Measurements from ENCODE around the gene KHSRP. TPM values are rescaled to one million over a fixed set of nuclear protein-coding genes. Genes with fewer than 3 reads are reported as not detected.

KHSRP gene
- total and polyA plus RNA-seq, 2 of the 4 experiments (the other 2 are of a cell fraction) = 31.9 to 93.7 TPM

DNA sequence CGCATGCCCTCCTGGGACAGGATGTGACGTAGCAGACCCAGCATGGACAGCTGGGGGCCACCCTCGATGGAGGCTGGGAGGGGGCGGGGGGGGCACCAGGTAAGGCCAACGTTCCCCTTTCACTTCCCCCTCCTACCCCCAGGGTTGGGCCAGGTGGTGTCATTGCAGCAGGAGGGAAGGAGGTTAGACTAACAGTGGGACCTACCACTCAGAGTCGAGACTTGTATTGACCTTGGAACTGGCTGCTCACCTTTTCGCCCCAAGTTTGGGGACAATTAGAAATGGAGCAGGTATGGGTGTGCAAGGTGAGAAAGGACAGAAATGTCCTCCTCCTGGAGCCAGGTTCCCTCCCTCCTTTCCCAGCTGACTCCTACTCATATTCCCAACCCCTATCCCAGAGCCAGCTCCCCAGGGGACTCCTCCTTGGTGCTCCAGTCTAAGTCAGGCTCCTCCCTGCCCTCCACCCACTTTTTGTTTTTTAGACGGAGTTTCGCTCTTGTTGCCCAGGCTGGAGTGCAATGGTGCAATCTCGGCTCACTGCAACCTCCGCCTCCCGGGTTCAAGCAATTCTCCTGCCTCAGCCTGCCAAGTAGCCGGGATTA, 17.6 kb upstream of the KHSRP start:
- H2BK15ac ChIP-seq (ENCODE audit: low read depth, low read length) = no peak overlapping the region
- no peak overlapping the region for H3K23ac ChIP-seq (ENCODE audit: low read depth, low read length)
- H2AK9ac ChIP-seq (replicated peaks; ENCODE audit: low read depth, low read length, poor library complexity) = no peak overlapping the region
- H3K27ac ChIP-seq (ENCODE audit: insufficient read depth, low read length) = no peak overlapping the region
- H3K56ac ChIP-seq (ENCODE audit: extremely low read depth, insufficient read depth, low read length) = no peak overlapping the region
- no peaks in the 10 kb centered on the region for H3K27me3 ChIP-seq (ENCODE audit: control insufficient read depth, insufficient read depth, low read length)
- ChIA-PET POLR2A (ENCODE audit: unreplicated experiment) (no interaction called here), CTCF (no interaction called here)
- no peaks in the 10 kb centered on the region; the same call in 1 of the 2 replicates for H3K9me3 ChIP-seq (ENCODE audit: control insufficient read depth, insufficient read depth, low read length)
- H3K4me3 ChIP-seq (ENCODE audit: insufficient read depth, low read depth, low read length) = no peak overlapping the region
- no peak overlapping the region for H4K8ac ChIP-seq (ENCODE audit: low read depth in 2 of 2, low read length in 2 of 2)
- DNase-seq (no peak), ATAC-seq (ENCODE audit: low read depth) (no peak)
- H2BK120ac ChIP-seq (ENCODE audit: low read depth, low read length) = no peak overlapping the region
- H4K20me1 ChIP-seq (ENCODE audit: insufficient read depth, low read length) = no peaks in the 10 kb centered on the region
- H3K4me1 ChIP-seq (ENCODE audit: control insufficient read depth, insufficient read depth, low read length) = no peaks in the 10 kb centered on the region
- no peak overlapping the region for H4K91ac ChIP-seq (ENCODE audit: insufficient read depth, low read depth, low read length)
- H3K18ac ChIP-seq (ENCODE audit: low read depth, low read length) = no peak overlapping the region
- intact Hi-C loops (cut with micrococcal nuclease) (no loop called here), dilution Hi-C loops (cut with HindIII; ENCODE audit: low sequenced_read_pairs, unreplicated experiment) (no loop called here), in situ Hi-C loops (cut with MboI; ENCODE audit: low sequenced_read_pairs) (no loop called here)
- no peaks in the 10 kb centered on the region for H3K36me3 ChIP-seq (ENCODE audit: control insufficient read depth, insufficient read depth, low read length)
- no peak overlapping the region for H3K4ac ChIP-seq (ENCODE audit: low read depth, low read length)
- H3K14ac ChIP-seq (replicated peaks; ENCODE audit: low read depth, low read length) = no peak overlapping the region
- TF ChIP-seq MXI1 (IDR thresholded peaks at IDR 0.05; ENCODE audit: borderline replicate concordance, low read depth, low read length) = no peak
- no peak for TF ChIP-seq MAZ (IDR thresholded peaks at IDR 0.05; ENCODE audit: borderline replicate concordance, low read depth, low read length)
- TF ChIP-seq CEBPB (IDR thresholded peaks at IDR 0.05; ENCODE audit: low read depth, low read length) = no peak
- no peak for TF ChIP-seq FOS (IDR thresholded peaks at IDR 0.05; ENCODE audit: low read depth, low read length)
- TF ChIP-seq, protein P1, sequence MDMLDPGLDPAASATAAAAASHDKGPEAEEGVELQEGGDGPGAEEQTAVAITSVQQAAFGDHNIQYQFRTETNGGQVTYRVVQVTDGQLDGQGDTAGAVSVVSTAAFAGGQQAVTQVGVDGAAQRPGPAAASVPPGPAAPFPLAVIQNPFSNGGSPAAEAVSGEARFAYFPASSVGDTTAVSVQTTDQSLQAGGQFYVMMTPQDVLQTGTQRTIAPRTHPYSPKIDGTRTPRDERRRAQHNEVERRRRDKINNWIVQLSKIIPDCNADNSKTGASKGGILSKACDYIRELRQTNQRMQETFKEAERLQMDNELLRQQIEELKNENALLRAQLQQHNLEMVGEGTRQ (IDR thresholded peaks at IDR 0.05; ENCODE audit: low read depth, low read length) = no peak
- TF ChIP-seq CHD1 (IDR thresholded peaks at IDR 0.05; ENCODE audit: low read depth, low read length) = no peak
- no peak for TF ChIP-seq BHLHE40 (IDR thresholded peaks at IDR 0.05; ENCODE audit: low read depth, low read length)
- TF ChIP-seq POLR2A (IDR thresholded peaks at IDR 0.05; ENCODE audit: low read depth, low read length) = no peak
- TF ChIP-seq, protein P2, sequence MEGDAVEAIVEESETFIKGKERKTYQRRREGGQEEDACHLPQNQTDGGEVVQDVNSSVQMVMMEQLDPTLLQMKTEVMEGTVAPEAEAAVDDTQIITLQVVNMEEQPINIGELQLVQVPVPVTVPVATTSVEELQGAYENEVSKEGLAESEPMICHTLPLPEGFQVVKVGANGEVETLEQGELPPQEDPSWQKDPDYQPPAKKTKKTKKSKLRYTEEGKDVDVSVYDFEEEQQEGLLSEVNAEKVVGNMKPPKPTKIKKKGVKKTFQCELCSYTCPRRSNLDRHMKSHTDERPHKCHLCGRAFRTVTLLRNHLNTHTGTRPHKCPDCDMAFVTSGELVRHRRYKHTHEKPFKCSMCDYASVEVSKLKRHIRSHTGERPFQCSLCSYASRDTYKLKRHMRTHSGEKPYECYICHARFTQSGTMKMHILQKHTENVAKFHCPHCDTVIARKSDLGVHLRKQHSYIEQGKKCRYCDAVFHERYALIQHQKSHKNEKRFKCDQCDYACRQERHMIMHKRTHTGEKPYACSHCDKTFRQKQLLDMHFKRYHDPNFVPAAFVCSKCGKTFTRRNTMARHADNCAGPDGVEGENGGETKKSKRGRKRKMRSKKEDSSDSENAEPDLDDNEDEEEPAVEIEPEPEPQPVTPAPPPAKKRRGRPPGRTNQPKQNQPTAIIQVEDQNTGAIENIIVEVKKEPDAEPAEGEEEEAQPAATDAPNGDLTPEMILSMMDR (conservative IDR thresholded peaks at IDR 0.05; ENCODE audit: low read depth, low read length) = no peak
- no peak for TF ChIP-seq NFE2L2 (IDR thresholded peaks at IDR 0.05; ENCODE audit: low read depth, low read length)
- TF ChIP-seq RCOR1 (IDR thresholded peaks at IDR 0.05; ENCODE audit: insufficient replicate concordance, low read length) = no peak
- TF ChIP-seq, protein P3, sequence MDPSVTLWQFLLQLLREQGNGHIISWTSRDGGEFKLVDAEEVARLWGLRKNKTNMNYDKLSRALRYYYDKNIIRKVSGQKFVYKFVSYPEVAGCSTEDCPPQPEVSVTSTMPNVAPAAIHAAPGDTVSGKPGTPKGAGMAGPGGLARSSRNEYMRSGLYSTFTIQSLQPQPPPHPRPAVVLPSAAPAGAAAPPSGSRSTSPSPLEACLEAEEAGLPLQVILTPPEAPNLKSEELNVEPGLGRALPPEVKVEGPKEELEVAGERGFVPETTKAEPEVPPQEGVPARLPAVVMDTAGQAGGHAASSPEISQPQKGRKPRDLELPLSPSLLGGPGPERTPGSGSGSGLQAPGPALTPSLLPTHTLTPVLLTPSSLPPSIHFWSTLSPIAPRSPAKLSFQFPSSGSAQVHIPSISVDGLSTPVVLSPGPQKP (IDR thresholded peaks at IDR 0.05; ENCODE audit: borderline replicate concordance, low read depth, low read length) = no peak
- no peak for TF ChIP-seq MAFK (IDR thresholded peaks at IDR 0.05; ENCODE audit: low read depth, low read length)
- TF ChIP-seq RAD21 (IDR thresholded peaks at IDR 0.05; ENCODE audit: low read length) = no peak
- no peak for TF ChIP-seq SMC3 (IDR thresholded peaks at IDR 0.05; ENCODE audit: low read depth, low read length)
- TF ChIP-seq RFX5 (IDR thresholded peaks at IDR 0.05; ENCODE audit: low read depth, low read length) = no peak
- H3K4me2 ChIP-seq (ENCODE audit: low read depth, low read length) = no peak overlapping the region
- no peaks in the 10 kb centered on the region for H3K79me1 ChIP-seq (ENCODE audit: low read depth in 1 of 2, low read length in 2 of 2)
- no peak overlapping the region for H2BK5ac ChIP-seq (ENCODE audit: low read depth, low read length, poor library complexity, severe bottlenecking)
- H2AK5ac ChIP-seq (ENCODE audit: low read depth, low read length) = no peak overlapping the region
- no peak overlapping the region for H3K9ac ChIP-seq (ENCODE audit: low read depth, low read length)
- WGBS, 2 experiments (ENCODE audit: extremely low coverage in 2 of 2, insufficient read length in 1 of 2) = no CpG with 5 or more reads among the region's 13 CpGs
- no peak overlapping the region for H4K5ac ChIP-seq (ENCODE audit: low read depth, low read length)
- H2BK20ac ChIP-seq (ENCODE audit: low read depth, low read length) = no peak overlapping the region
- H2AFZ ChIP-seq (replicated peaks; ENCODE audit: low read length, poor library complexity) = no peak overlapping the region
- no peaks in the 10 kb centered on the region for H3K9me1 ChIP-seq (ENCODE audit: insufficient read depth, low read length)
- no TSS peak for BruUV-seq (replicated peaks)

Measured in IMR-90 (cell line).